Osteoblast (primary cell): ENCODE data around the gene HAPLN2. TPM values are rescaled to one million over a fixed set of nuclear protein-coding genes. Genes with fewer than 3 reads are reported as not detected.

Source experiments
- DNase-seq: peaks from one replicate; pipeline ENCODE4 v3.0.0; 2011; ENCODE audit warnings: low spot score, mixed read lengths; ENCODE audit not compliant: insufficient read length; ENCODE audit errors: missing footprints
- H2AFZ ChIP-seq: 2 replicates; pipeline ENCODE4 v1.6.0; 2011; ENCODE audit warnings: mild to moderate bottlenecking, low read length
- H3K27ac ChIP-seq: 2 replicates; pipeline ENCODE4 v1.5.1; 2011; ENCODE audit warnings: mild to moderate bottlenecking, low read depth, low read length, moderate library complexity
- H3K27me3 ChIP-seq: 2 replicates; pipeline ENCODE4 v1.6.0; 2012; ENCODE audit warnings: mild to moderate bottlenecking, control low read depth, inconsistent platforms, low read length, moderate library complexity; ENCODE audit not compliant: insufficient read depth
- H3K36me3 ChIP-seq: 2 replicates; pipeline ENCODE4 v1.5.1; 2011; ENCODE audit warnings: mild to moderate bottlenecking, low read length, control low read depth, moderate library complexity; ENCODE audit not compliant: insufficient read depth
- H3K4me1 ChIP-seq: 2 replicates; pipeline ENCODE4 v1.5.1; 2011; ENCODE audit warnings: mild to moderate bottlenecking, low read length, control low read depth, moderate library complexity; ENCODE audit not compliant: insufficient read depth
- H3K4me2 ChIP-seq: 2 replicates; pipeline ENCODE4 v1.6.0; 2011; ENCODE audit warnings: mild to moderate bottlenecking, low read length; ENCODE audit not compliant: insufficient read depth
- H3K4me3 ChIP-seq: fragments of 200-600 bp; sonication (generic); 3 replicates; pipeline ENCODE4 v1.5.1; 2012; ENCODE audit warnings: mild to moderate bottlenecking, low read length, inconsistent platforms; ENCODE audit not compliant: insufficient read depth
- H3K79me2 ChIP-seq: 2 replicates; pipeline ENCODE4 v1.6.0; 2012; ENCODE audit warnings: mild to moderate bottlenecking, low read length, control low read depth, inconsistent platforms; ENCODE audit not compliant: insufficient read depth
- H3K9me3 ChIP-seq: 2 replicates; pipeline ENCODE4 v1.5.1; 2011; ENCODE audit warnings: low read depth, low read length, control low read depth
- H4K20me1 ChIP-seq: 2 replicates; pipeline ENCODE4 v1.6.0; 2012; ENCODE audit warnings: mild to moderate bottlenecking, low read length, control low read depth; ENCODE audit not compliant: insufficient read depth
- CTCF ChIP-seq: IDR thresholded peaks from 2 replicates; pipeline ENCODE4 v1.5.1; 2011; ENCODE audit warnings: mild to moderate bottlenecking, low read depth, low read length, moderate library complexity; ENCODE audit errors: extremely low read depth
- total RNA-seq: library from RNA; depleted of rRNA; stranded (reverse); fragments of >200 nt; gene quantifications from 2 replicates; pipeline ENCODE4 v1.2.3, GENCODE V29; 2012

Gene HAPLN2
- total RNA-seq, 1 donor = not detected

- Histone ChIP-seq H3K36me3 (no peaks in the 10 kb centered on the region), H3K79me2 (no peaks in the 10 kb centered on the region), H3K9me3 (no peaks in the 10 kb centered on the region), H3K4me1 (peaks cover 8% of the 10 kb centered on the region), H3K4me3 (no peak overlapping the region), H4K20me1 (no peaks in the 10 kb centered on the region), H2AFZ (no peak overlapping the region), H3K4me2 (no peak overlapping the region), H3K27me3 (peaks cover 31% of the 10 kb centered on the region), H3K27ac (no peak overlapping the region)
- no peak for TF ChIP-seq CTCF
- no peak for DNase-seq
These were observed 6.5 kb upstream of the HAPLN2 start for GRCh38 chr1:156612666-156613065.

GRCh38 chr1:156615946-156616345 is 3.3 kb upstream of the HAPLN2 start:
- Histone ChIP-seq H3K27ac (no peak overlapping the region), H4K20me1 (no peaks in the 10 kb centered on the region), H3K79me2 (no peaks in the 10 kb centered on the region), H3K27me3 (peaks cover 46% of the 10 kb centered on the region), H3K4me1 (peaks cover 8% of the 10 kb centered on the region), H2AFZ (no peak overlapping the region), H3K9me3 (no peaks in the 10 kb centered on the region), H3K4me2 (peak overlapping the region; percentile 26), H3K4me3 (peak overlapping the region; percentile 6), H3K36me3 (no peaks in the 10 kb centered on the region)
- no peak for TF ChIP-seq CTCF
- DNase-seq = no peak

GRCh38 chr1:156616463-156616862 is 2.8 kb upstream of the HAPLN2 start:
- Histone ChIP-seq H3K79me2 (no peaks in the 10 kb centered on the region), H2AFZ (no peak overlapping the region), H3K4me3 (peak overlapping the region; percentile 6), H3K27ac (no peak overlapping the region), H3K36me3 (no peaks in the 10 kb centered on the region), H3K4me2 (peak overlapping the region; percentile 26), H3K27me3 (peaks cover 45% of the 10 kb centered on the region), H3K9me3 (no peaks in the 10 kb centered on the region), H3K4me1 (peaks cover 8% of the 10 kb centered on the region), H4K20me1 (no peaks in the 10 kb centered on the region)
- no peak for TF ChIP-seq CTCF
- DNase-seq = no peak

GRCh38 chr1:156619582-156619955 is 354 bp downstream of the HAPLN2 start:
- no peaks in the 10 kb centered on the region for H4K20me1 ChIP-seq
- TF ChIP-seq CTCF = no peak
- no peak overlapping the region for H3K4me2 ChIP-seq
- no peaks in the 10 kb centered on the region for H3K36me3 ChIP-seq
- no peaks in the 10 kb centered on the region for H3K79me2 ChIP-seq
- H3K27me3 ChIP-seq = peaks cover 52% of the 10 kb centered on the region
- H3K4me3 ChIP-seq = no peak overlapping the region
- no peaks in the 10 kb centered on the region for H3K9me3 ChIP-seq
- H3K27ac ChIP-seq = no peak overlapping the region
- no peak for DNase-seq
- H2AFZ ChIP-seq = no peak overlapping the region
- peaks cover 8% of the 10 kb centered on the region for H3K4me1 ChIP-seq
